HepG2 (cell line): ENCODE results near the gene MRFAP1. TPM values are rescaled to one million over a fixed set of nuclear protein-coding genes. Genes with fewer than 3 reads are reported as not detected.

Experiments
- ATAC-seq: fragments of 200-7000 bp; cut with Tn5 transposase; 3 replicates; pipeline ENCODE4 v1.9.1; 2020; ENCODE audit warnings: mild to moderate bottlenecking, moderate library complexity
- BruUV-seq: library from RNA; stranded (reverse); fragments of 400-500 nt; replicated peaks from 2 replicates; lab custom pipeline; 2021; lab: Mats Ljungman, UMichigan
- CTCF ChIA-PET: fragments of 300-600 bp; formaldehyde crosslinking; extraction: SDS; loops from one replicate; lab custom pipeline; 2021; ENCODE audit warnings: low total read pairs, inconsistent platforms, low intra/inter-chr PET ratio; lab: Yijun Ruan, JAX
- POLR2A ChIA-PET: fragments of 350-600 bp; sonication (Branson Sonifier 250); formaldehyde crosslinking; loops from one replicate; lab custom pipeline; 2020; ENCODE audit warnings: antibody characterized with exemption, inconsistent platforms; lab: Yijun Ruan, JAX
- DNase-seq: peaks from one replicate; pipeline ENCODE4 v3.0.0-alpha.2; 2015; ENCODE audit warnings: low spot score
- FAIRE-seq: peaks from 3 replicates; lab custom pipeline; 2011; peaks lifted over from hg19 to GRCh38; lab: Jason Lieb, UNC
- H2AFZ ChIP-seq: one replicate; pipeline ENCODE4 v1.6.1; 2011; ENCODE audit warnings: low read length, inconsistent platforms
- H3K27ac ChIP-seq: fragments of 300-600 bp; 3 replicates; pipeline ENCODE4 v1.8.0; 2011; ENCODE audit warnings: mixed run types, mild to moderate bottlenecking, mixed read lengths, low read length, inconsistent platforms; ENCODE audit not compliant: insufficient read depth; ENCODE audit errors: extremely low read length
- H3K27me3 ChIP-seq, 2 experiments: fragments of 200-600 bp in 1 of 2; 2 replicates in 1 of 2; 3 replicates in 1 of 2; pipeline versions ENCODE4 v1.6.0 to v1.8.0; 2011; ENCODE audit warnings: low read length in 2 of 2, mild to moderate bottlenecking in 2 of 2, moderate library complexity in 2 of 2, inconsistent platforms in 1 of 2; ENCODE audit not compliant: insufficient read depth in 2 of 2, control insufficient read depth in 1 of 2
- H3K36me3 ChIP-seq, 2 experiments: fragments of 200-600 bp in 1 of 2; replicated peaks in 1 of 2; 2 replicates in 1 of 2; 3 replicates in 1 of 2; pipeline versions ENCODE4 v1.5.1 to v1.8.0; 2011; ENCODE audit warnings: low read length in 2 of 2, inconsistent platforms in 1 of 2; ENCODE audit not compliant: insufficient read depth in 2 of 2, control insufficient read depth in 1 of 2
- H3K4me1 ChIP-seq: 2 replicates; pipeline ENCODE4 v1.5.1; 2012; ENCODE audit warnings: low read length, inconsistent platforms; ENCODE audit not compliant: insufficient read depth
- H3K4me2 ChIP-seq: 2 replicates; pipeline ENCODE4 v1.6.0; 2011; ENCODE audit warnings: low read depth, low read length, inconsistent platforms
- H3K4me3 ChIP-seq, 3 experiments: fragments of 200-600 bp in 1 of 3; sonication (generic), shearing (Covaris generic) in 1 of 3; replicated peaks in 1 of 3; 2 replicates each; pipeline ENCODE4 v1.5.1; 2011 to 2016; ENCODE audit warnings: low read length in 3 of 3, inconsistent platforms in 2 of 3, low read depth in 2 of 3, mild to moderate bottlenecking in 2 of 3, control low read depth in 1 of 3, mixed read lengths in 1 of 3; ENCODE audit not compliant: insufficient read depth in 1 of 3
- H3K79me2 ChIP-seq: one replicate; pipeline ENCODE4 v1.6.1; 2011; ENCODE audit warnings: low read length, inconsistent platforms; ENCODE audit not compliant: insufficient read depth
- H3K9ac ChIP-seq: 2 replicates; pipeline ENCODE4 v1.6.0; 2011; ENCODE audit warnings: mild to moderate bottlenecking, low read depth, low read length, inconsistent platforms; ENCODE audit not compliant: insufficient read depth
- H3K9me3 ChIP-seq: 2 replicates; pipeline ENCODE4 v1.5.1; 2012; ENCODE audit warnings: mild to moderate bottlenecking, low read length
- H4K20me1 ChIP-seq: 2 replicates; pipeline ENCODE4 v1.6.0; 2011; ENCODE audit warnings: inconsistent platforms, mild to moderate bottlenecking, low read length, moderate library complexity; ENCODE audit not compliant: insufficient read depth
- ZNF17 ChIP-seq: sonication (generic); formaldehyde crosslinking; IDR thresholded peaks from 2 replicates; pipeline ENCODE4 v1.5.0; 2020; ENCODE audit warnings: mild to moderate bottlenecking, missing genetic modification reagents
- WGBS: methylation state at CpG from one replicate; pipeline ENCODE4 v1.1.6; 2017; ENCODE audit warnings: low lambda C conversion rate; 5-methylcytosine and 5-hydroxymethylcytosine counted together
- in situ Hi-C: cut with HindIII; loops from 2 replicates; pipeline ENCODE4 v1.10.0; 2017; ENCODE audit warnings: low pct_unique_long_range_greater_than_20kb; ENCODE audit not compliant: extremely low pct_ligation_motif_present
- intact Hi-C: fragments of 100-400 bp; cut with micrococcal nuclease; formaldehyde crosslinking; loops from one replicate; pipeline ENCODE4 v1.10.0; 2022; ENCODE audit not compliant: unreplicated experiment
- polyA plus RNA-seq, 8 experiments: library from polyadenylated mRNA; depleted of rRNA in 3 of 8; stranded (reverse) in 7 of 8; unstranded in 1 of 8; fragments of >200 nt; fragmentation: Illumina TruSeq in 4 of 8; extraction: Trizol in 4 of 8; gene quantifications; 2 replicates each; pipeline versions ENCODE4 v1.2.1 to v1.2.3, GENCODE V29; 2011 to 2016; ENCODE audit warnings: low read depth in 4 of 8, missing spikeins in 1 of 8, mixed read lengths in 1 of 8; ENCODE audit not compliant: insufficient read depth in 1 of 8
- total RNA-seq, 5 experiments: library from RNA; depleted of rRNA; stranded (reverse); fragments of >200 nt; fragmentation: Illumina TruSeq; extraction: Trizol; gene quantifications; 2 replicates each; pipeline ENCODE4 v1.2.3, GENCODE V29; 2016; ENCODE audit warnings: low read depth in 1 of 5
- TF ChIP-seq, protein P1 (sequence below): sonication (generic); formaldehyde crosslinking; IDR thresholded peaks from 2 replicates; pipeline ENCODE4 v1.8.0; 2023; ENCODE audit warnings: mild to moderate bottlenecking, missing genetic modification reagents

Gene MRFAP1
- total and polyA plus RNA-seq, 2 of the 13 experiments (the other 11 are each of a cell fraction or from before 2014, with no cell fraction given), result 112 to 158 TPM

- no TSS peak for BruUV-seq
- H2AFZ ChIP-seq, result no peak overlapping the region
- peaks cover 11% of the 10 kb centered on the region for H3K4me1 ChIP-seq
- H3K4me3 ChIP-seq, result no peak overlapping the region
- ATAC-seq (no peak), FAIRE-seq (no peak), DNase-seq (no peak)
- in situ Hi-C loops (no loop called here), intact Hi-C loops (no loop called here)
- TF ChIP-seq ZNF17 (CRISPR knock-in tag), result no peak
- no peak overlapping the region for H3K27ac ChIP-seq
- H3K79me2 ChIP-seq, result no peaks in the 10 kb centered on the region
- H3K27me3 ChIP-seq, result no peaks in the 10 kb centered on the region
- no peaks in the 10 kb centered on the region for H4K20me1 ChIP-seq
- no peak overlapping the region for H3K9ac ChIP-seq
- no peaks in the 10 kb centered on the region; a peak in 1 of 5 replicates for H3K36me3 ChIP-seq
- ChIA-PET CTCF (no interaction called here), POLR2A (no interaction called here)
- WGBS, result 93% methylated on average over 8 of the region's 11 CpGs
- no peak overlapping the region for H3K4me2 ChIP-seq
- H3K9me3 ChIP-seq, result no peaks in the 10 kb centered on the region
Measured at GRCh38 chr4:6668391-6668790, 27.9 kb downstream of the MRFAP1 start.

- intact Hi-C loops (no loop called here), in situ Hi-C loops (no loop called here)
- ATAC-seq (no peak), DNase-seq (no peak), FAIRE-seq (no peak)
- Histone ChIP-seq H3K9me3 (no peaks in the 10 kb centered on the region), H3K9ac (no peak overlapping the region), H3K36me3 (peaks cover 0 to 13% of the 10 kb centered on the region in 2 experiments; a peak in 3 of 5 replicates), H3K27ac (no peak overlapping the region), H3K4me1 (peaks cover 29% of the 10 kb centered on the region), H3K4me2 (no peak overlapping the region), H3K27me3 (no peaks in the 10 kb centered on the region)
- no CpG with 5 or more reads among the region's 1 CpG for WGBS
- ChIA-PET POLR2A (interaction anchor here (2.5 kb wide), 1 partner anchor 8 kb away, joined by 31 read pairs; no protein-coding TSS in a partner anchor), CTCF (no interaction called here)
- no TSS peak for BruUV-seq
- TF ChIP-seq, protein P1, sequence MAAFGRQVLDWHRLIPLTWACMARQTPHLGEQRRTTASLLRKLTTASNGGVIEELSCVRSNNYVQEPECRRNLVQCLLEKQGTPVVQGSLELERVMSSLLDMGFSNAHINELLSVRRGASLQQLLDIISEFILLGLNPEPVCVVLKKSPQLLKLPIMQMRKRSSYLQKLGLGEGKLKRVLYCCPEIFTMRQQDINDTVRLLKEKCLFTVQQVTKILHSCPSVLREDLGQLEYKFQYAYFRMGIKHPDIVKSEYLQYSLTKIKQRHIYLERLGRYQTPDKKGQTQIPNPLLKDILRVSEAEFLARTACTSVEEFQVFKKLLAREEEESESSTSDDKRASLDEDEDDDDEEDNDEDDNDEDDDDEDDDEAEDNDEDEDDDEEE, result no peak
- TF ChIP-seq, all 625 proteins: peak for 0
- Histone ChIP-seq H2AFZ (no peak overlapping the region), H4K20me1 (peaks cover 11% of the 10 kb centered on the region), H3K4me3 (no peak overlapping the region), H3K79me2 (peaks cover 22% of the 10 kb centered on the region)
Measured at GRCh38 chr4:6671648-6672047, 31.2 kb downstream of the MRFAP1 start.
